Measurements from ENCODE around the gene NTN5. TPM values are rescaled to one million over a fixed set of nuclear protein-coding genes. Genes with fewer than 3 reads are reported as not detected.
"Not testable (repeated sequence)": the region's sequence is repeated elsewhere in the genome, so short reads cannot be mapped to it uniquely, and the experiment has no call there.

NTN5 gene
- total RNA-seq, 2 experiments from 2014 or later: 1.8 to 2.3 TPM

DNA sequence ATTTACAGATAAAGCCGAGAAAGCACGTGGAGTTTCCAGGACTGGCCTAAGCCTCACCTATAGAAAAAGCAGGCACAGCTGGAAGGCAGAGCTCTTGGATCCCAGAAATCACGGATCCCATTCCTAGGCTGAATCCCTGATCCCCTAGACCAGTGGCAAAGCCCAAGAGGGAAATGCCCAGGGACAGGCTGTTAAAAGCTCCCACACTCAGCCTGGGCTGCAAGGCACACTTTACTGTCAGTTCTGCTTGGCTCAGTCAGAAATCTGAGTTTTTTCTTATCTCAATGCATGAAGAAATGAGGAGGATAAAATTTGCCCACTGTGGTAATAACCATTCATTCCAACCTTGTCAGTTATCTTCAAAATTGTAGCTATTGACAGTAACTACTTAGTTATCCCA, 15.0 kb upstream of the NTN5 start:
- DNase-seq: no peak
- H3K4me3 Mint-ChIP-seq: no peak overlapping the region
- H3K27ac Mint-ChIP-seq: no peak overlapping the region
- H3K4me1 Mint-ChIP-seq: no peaks in the 10 kb centered on the region
- H3K27me3 Mint-ChIP-seq: peaks cover 1% of the 10 kb centered on the region
- ATAC-seq (ENCODE audit: low read depth): no peak
- POLR2A ChIA-PET: interaction anchor here (0.6 kb wide), 1 partner anchor 29 kb away, joined by 3 read pairs; no protein-coding TSS in a partner anchor
- H3K9me3 Mint-ChIP-seq: no peaks in the 10 kb centered on the region
- no peaks in the 10 kb centered on the region for H3K36me3 Mint-ChIP-seq

DNA sequence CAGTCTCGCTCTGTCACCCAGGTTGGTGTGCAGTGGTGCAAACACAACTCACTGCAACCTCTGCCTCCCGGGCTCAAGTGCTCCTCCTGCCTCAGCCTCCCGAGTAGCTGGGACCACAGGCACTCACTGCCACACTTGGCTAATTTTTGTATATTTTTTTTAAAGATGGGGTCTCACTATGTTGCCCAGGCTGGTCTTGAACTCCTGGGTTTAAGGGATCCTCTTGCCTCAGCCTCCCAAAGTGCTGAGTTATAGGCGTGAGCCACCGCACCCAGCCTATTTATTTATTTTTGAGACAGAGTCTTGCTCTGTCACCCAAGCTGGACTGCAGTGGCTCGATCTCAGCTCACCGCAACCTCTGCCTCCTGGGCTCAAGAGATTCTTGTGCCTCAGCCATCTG, 13.8 kb upstream of the NTN5 start:
- POLR2A ChIA-PET; H3K9me3 Mint-ChIP-seq; H3K36me3 Mint-ChIP-seq; H3K27me3 Mint-ChIP-seq; H3K27ac Mint-ChIP-seq; H3K4me1 Mint-ChIP-seq; ATAC-seq (ENCODE audit: low read depth); H3K4me3 Mint-ChIP-seq; DNase-seq: not testable (repeated sequence)

DNA sequence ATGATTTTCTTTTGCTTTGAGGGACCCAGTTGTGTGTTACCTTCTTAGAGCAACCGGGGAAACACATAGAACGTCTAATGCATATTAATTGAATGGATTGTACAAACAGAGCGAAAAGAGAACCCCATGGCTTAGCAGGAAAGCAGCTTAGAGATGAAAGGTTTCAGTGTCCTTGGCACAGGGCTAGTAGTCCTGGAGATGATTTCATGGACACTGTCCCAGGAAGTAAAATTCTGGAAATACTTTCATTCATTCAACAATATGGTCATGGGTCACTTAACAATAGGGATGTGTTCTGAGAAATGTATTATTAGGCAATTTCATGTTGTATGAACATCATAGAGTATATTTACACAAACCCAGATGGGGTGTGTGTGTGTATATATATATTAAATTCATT, 13.3 kb upstream of the NTN5 start:
- H3K4me3 Mint-ChIP-seq: no peak overlapping the region
- H3K36me3 Mint-ChIP-seq: no peaks in the 10 kb centered on the region
- H3K9me3 Mint-ChIP-seq: no peaks in the 10 kb centered on the region
- POLR2A ChIA-PET: no interaction called here
- H3K27me3 Mint-ChIP-seq: peaks cover 1% of the 10 kb centered on the region
- no peak overlapping the region for H3K27ac Mint-ChIP-seq
- H3K4me1 Mint-ChIP-seq: no peaks in the 10 kb centered on the region
- DNase-seq: no peak
- ATAC-seq (ENCODE audit: low read depth): no peak

DNA sequence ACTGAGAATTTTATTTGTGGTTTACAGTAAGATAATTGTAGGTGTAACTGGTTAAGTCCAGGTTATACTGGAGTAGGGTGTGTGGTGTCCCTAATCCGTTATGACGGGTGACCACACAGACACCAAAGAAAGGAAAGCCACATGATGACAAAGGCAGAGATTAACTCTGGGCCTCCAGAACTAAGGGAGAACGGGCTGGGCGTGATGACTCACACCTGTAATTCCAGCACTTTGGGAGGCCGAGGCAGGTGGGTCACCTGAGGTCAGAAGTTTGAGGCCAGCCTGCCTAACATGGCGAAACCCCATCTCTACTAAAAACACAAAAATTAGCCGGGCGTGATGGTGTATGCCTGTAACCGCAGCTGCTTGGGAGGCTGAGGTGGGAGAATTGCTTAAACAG, 12.8 kb upstream of the NTN5 start:
- Mint-ChIP-seq H3K4me3 (no peak overlapping the region), H3K36me3 (no peaks in the 10 kb centered on the region), H3K27me3 (peaks cover 1% of the 10 kb centered on the region), H3K27ac (no peak overlapping the region), H3K9me3 (no peaks in the 10 kb centered on the region), H3K4me1 (no peaks in the 10 kb centered on the region)
- DNase-seq (no peak), ATAC-seq (ENCODE audit: low read depth) (no peak)
- POLR2A ChIA-PET: no interaction called here

DNA sequence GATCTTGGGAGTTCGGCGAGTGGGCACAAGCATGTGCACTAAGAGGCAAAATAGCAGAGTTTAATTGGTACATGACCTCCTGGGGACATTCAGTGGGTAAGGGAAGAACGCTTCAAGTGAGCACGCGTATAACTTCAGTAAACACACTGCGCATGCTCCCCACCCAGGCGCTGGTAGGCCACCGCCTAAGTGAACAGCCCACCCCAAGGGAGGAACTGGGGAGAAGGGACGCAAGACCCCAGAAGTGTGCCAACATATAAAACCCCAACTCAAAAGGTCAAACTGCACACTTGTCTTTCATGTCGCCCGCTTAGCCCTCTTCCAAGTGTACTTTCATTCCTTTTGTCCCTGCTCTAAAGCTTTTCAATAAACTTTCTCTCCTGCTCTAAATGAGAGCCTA, 10.5 kb upstream of the NTN5 start:
- Mint-ChIP-seq H3K36me3 (no peaks in the 10 kb centered on the region), H3K4me3 (peak overlapping the region; percentile 42), H3K27ac (no peak overlapping the region), H3K9me3 (no peaks in the 10 kb centered on the region), H3K4me1 (no peaks in the 10 kb centered on the region), H3K27me3 (peaks cover 1% of the 10 kb centered on the region)
- POLR2A ChIA-PET: interaction anchor here (0.7 kb wide), 1 partner anchor 21 kb away, joined by 3 read pairs; no protein-coding TSS in a partner anchor
- ATAC-seq (ENCODE audit: low read depth) (no peak), DNase-seq (no peak)

DNA sequence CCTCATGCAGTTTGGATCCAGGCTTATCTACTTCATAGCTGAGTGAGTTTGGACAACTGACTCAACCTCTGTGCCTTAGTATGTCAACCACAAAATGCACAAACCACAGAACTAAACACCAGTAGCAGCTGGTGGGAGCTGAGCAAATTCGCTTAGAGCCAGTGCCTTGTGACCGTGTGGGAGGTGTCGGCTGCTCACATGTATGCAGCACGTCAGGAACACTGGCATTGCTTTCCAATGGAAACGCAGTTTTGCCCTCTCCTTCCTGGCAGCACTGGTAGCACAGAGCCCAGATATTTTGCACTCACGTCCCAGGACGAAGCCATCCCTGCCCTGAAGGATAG, 8.3 kb upstream of the NTN5 start:
- no peaks in the 10 kb centered on the region for H3K4me1 Mint-ChIP-seq
- no peak for DNase-seq
- H3K36me3 Mint-ChIP-seq: no peaks in the 10 kb centered on the region
- no peak for ATAC-seq (ENCODE audit: low read depth)
- H3K9me3 Mint-ChIP-seq: no peaks in the 10 kb centered on the region
- H3K27ac Mint-ChIP-seq: no peak overlapping the region
- peaks cover 2% of the 10 kb centered on the region for H3K27me3 Mint-ChIP-seq
- POLR2A ChIA-PET: no interaction called here
- H3K4me3 Mint-ChIP-seq: no peak overlapping the region

DNA sequence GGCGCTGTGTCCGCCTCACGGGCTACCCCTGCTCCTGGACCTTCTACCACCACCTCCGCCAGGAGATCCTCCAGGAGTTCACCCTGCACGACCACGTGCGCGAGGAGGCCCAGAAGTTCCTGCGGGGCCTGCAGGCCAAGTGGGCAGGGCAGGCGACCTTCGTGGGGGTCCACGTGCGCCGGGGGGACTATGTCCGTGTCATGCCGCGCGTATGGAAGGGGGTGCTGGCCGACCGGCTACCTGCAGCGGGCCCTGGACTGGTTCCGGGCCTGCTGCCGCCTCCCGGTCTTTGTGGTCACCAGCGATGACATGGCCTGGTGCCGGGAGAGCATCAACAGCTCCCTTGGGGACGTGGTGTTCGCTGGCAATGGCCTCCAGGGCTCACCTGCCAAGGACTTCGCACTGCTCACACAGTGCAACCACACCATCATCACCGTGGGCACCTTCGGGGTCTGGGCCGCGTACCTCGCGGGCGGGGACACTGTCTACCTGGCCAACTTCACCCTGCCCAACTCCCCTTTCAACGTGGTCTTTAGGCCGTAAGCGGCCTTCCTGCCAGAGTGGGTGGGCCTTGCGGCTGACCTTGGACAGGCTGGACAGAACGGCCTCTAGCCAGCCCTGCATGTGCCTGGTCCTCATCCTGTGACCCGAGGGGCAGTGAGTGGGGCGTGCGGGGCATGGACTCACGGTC, 7.8 kb upstream of the NTN5 start:
- Mint-ChIP-seq H3K27ac (no peak overlapping the region), H3K36me3 (no peaks in the 10 kb centered on the region), H3K4me1 (no peaks in the 10 kb centered on the region), H3K4me3 (no peak overlapping the region), H3K9me3 (no peaks in the 10 kb centered on the region), H3K27me3 (peaks cover 3% of the 10 kb centered on the region)
- ATAC-seq (ENCODE audit: low read depth) (no peak), DNase-seq (no peak)
- POLR2A ChIA-PET: no interaction called here

DNA sequence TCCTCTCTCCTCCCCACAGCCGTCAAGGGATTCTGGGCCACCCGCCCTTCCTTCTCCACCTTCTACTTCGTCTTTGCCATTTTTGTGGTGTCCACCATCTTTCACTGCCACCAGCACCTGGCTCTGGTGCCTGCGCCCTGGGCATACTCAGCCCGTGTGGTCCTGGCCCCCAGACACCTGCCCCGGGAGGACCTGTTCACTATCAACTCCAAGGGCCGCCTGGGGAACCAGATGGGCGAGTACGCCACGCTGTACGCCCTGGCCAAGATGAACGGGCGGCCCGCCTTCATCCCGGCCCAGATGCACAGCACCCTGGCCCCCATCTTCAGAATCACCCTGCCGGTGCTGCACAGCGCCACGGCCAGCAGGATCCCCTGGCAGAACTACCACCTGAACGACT, 7.2 kb upstream of the NTN5 start:
- H3K9me3 Mint-ChIP-seq; H3K27me3 Mint-ChIP-seq; H3K36me3 Mint-ChIP-seq; DNase-seq; POLR2A ChIA-PET; H3K4me1 Mint-ChIP-seq; H3K27ac Mint-ChIP-seq; H3K4me3 Mint-ChIP-seq; ATAC-seq (ENCODE audit: low read depth): not testable (repeated sequence)

DNA sequence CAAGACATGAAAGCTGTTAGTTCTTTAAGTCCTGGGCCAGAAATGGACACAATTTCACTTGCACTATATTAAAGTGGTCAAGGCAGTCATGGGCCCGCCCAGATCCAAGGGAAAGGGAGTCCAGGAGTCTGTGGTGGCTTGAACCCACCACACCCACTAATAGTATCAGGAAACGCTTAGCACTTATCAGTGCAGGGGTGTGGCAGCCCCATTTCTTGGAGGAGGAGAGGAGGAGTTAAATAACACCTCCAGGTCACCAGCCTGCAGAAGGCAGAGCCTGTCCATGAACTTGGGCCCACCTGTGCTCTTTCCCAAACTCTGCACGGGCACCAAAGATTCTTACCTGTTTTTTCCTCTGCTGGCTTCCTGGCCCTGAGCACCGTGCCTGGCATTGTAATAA, 5.4 kb upstream of the NTN5 start:
- Mint-ChIP-seq H3K27ac (no peak overlapping the region), H3K4me1 (peaks cover 6% of the 10 kb centered on the region), H3K9me3 (no peaks in the 10 kb centered on the region), H3K36me3 (no peaks in the 10 kb centered on the region), H3K27me3 (peaks cover 3% of the 10 kb centered on the region), H3K4me3 (no peak overlapping the region)
- POLR2A ChIA-PET: no interaction called here
- ATAC-seq (ENCODE audit: low read depth): no peak
- no peak for DNase-seq

DNA sequence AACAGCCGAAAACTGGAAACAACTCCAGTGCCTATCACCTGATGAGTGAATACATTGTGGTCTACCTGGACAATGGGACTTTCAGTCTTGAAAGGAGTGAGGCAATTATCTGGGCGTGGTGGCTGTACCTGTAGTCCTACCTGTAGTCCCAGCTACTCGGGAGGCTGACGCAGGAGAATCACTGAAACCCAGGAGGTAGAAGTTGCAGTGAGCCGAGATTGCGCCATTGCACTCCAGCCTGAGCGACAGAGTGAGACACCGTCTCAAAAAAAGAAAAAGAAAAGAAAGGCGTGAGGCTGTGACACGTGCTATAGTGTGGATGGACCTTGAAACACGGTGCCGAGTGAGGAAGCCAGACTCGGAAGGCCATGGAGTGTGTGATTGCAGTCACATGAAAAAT, 4.1 kb upstream of the NTN5 start:
- POLR2A ChIA-PET: no interaction called here
- Mint-ChIP-seq H3K9me3 (no peaks in the 10 kb centered on the region), H3K4me1 (peaks cover 6% of the 10 kb centered on the region), H3K27me3 (peaks cover 3% of the 10 kb centered on the region), H3K36me3 (no peaks in the 10 kb centered on the region), H3K4me3 (no peak overlapping the region), H3K27ac (no peak overlapping the region)
- ATAC-seq (ENCODE audit: low read depth) (no peak), DNase-seq (no peak)

DNA sequence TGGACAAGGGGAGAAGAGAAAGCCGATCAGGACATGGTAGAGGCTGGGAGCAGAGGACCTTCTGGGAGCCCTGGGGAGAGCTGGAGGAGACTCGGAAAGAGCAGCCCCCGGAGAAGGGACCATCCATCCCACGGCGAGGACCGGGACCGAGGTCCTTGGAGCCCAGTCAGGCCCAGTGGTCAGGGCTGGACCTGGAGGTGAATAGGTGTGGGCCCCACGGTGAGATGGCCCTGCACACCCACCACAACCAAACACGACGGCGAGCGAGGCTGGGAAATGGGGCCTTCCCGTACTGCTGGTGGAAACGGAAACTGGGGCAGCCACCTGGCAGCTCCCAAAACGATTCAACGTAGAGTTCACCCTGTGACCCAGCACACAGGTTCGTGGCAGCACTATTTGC, 3.7 kb upstream of the NTN5 start:
- DNase-seq (no peak), ATAC-seq (ENCODE audit: low read depth) (no peak)
- Mint-ChIP-seq H3K4me3 (no peak overlapping the region), H3K9me3 (no peaks in the 10 kb centered on the region), H3K36me3 (no peaks in the 10 kb centered on the region), H3K27me3 (peaks cover 3% of the 10 kb centered on the region), H3K4me1 (peaks cover 6% of the 10 kb centered on the region), H3K27ac (no peak overlapping the region)
- POLR2A ChIA-PET: no interaction called here

DNA sequence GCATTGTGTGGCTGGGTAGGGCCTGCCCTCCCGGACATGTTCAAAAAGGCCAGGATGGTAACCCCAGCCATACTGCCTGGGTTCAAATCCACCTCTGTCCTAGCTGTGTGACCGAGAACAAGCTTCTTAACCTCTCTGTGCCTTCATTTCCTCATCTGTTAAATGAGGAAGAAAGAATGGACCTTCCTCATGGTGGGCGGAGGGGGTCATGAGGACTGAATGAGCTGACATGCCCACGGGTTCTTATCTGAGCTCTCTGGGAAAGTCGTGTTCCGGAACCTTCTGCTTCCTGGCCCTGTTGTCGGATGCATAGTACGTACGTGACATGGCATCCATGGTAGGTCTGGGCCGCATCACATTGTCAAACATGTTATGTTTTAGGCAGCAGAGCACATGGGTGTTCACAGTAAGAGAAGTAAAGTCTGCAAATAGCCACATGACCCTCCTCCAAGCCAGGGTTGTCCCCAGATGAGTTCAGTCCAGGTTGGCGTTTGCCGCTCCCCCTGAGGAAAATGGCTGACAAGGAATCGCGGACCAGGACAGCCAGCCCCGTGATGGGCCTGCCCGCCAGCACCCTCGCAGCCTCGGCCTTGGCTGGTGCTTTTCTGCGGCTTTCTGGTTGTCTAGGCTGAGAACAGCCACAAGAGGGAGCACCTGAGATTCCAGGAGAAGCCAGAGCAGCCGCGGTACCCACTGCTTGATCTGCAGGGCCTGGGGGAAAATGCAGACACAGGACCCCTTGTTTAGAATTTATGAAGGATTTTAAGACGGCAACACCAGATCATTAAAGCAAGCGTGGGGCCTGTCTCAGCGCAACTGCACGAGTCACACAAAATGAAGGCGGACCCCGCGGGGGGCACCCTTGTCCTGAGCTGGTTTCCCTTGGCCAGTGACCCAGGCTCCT, 2.4 kb upstream of the NTN5 start:
- Mint-ChIP-seq H3K27me3 (peaks cover 3% of the 10 kb centered on the region), H3K9me3 (no peaks in the 10 kb centered on the region)
- POLR2A ChIA-PET: interaction anchor here (0.6 to 2.4 kb wide), 2 partner anchors 29 to 154 kb away, joined by 3 to 10 read pairs; partner anchors contain the start of gene CA11

DNA sequence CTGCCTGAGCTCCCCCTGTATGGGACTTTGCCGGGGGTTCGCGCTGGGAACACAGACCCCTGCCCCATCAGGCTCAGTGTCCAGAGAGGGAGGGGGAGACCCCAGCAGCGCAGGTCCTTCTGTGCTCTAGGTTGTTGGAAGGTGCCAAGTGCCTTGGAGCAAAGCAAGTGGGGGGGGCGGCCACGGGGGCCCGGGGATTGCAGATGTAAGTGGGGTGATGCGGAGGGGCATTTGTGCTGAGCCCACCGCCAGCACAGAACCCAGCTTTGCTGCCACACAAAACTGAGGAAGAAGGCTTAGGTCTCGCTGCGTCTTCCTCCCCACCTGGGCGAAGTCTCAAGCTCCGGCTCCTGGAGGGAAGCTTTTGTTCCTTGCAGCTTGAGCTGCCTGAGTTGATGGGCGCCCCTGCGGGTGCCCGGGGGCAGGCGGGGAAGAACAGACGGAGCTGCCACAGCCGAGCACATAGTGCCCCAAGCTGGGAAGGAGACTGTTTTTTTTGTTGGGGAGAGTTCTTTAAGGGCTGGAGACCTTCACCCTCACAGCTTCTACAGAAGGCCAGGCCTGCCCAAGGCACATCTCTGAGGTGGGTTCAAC, 1.5 kb upstream of the NTN5 start:
- Mint-ChIP-seq H3K9me3 (peaks cover 5% of the 10 kb centered on the region), H3K4me3 (no peak overlapping the region), H3K36me3 (no peaks in the 10 kb centered on the region), H3K4me1 (peaks cover 6% of the 10 kb centered on the region), H3K27ac (no peak overlapping the region), H3K27me3 (peaks cover 3% of the 10 kb centered on the region)
- POLR2A ChIA-PET: interaction anchor here (0.6 to 2.4 kb wide), 3 partner anchors 28 to 155 kb away, joined by 3 to 10 read pairs (median 3); partner anchors contain the start of gene CA11
- ATAC-seq (ENCODE audit: low read depth) (no peak), DNase-seq (no peak)

More for the DNA sequence above, 2.4 kb upstream of the NTN5 start:
- peaks cover 6% of the 10 kb centered on the region for H3K4me1 Mint-ChIP-seq
- ATAC-seq (ENCODE audit: low read depth): peak; percentile 82
- no peak overlapping the region for H3K4me3 Mint-ChIP-seq
- peak; percentile 62 for DNase-seq
- no peaks in the 10 kb centered on the region for H3K36me3 Mint-ChIP-seq
- no peak overlapping the region for H3K27ac Mint-ChIP-seq
